Measurements from ENCODE around the gene CD58. TPM values are rescaled to one million over a fixed set of nuclear protein-coding genes. Genes with fewer than 3 reads are reported as not detected.

CD58 gene
- total and polyA plus RNA-seq, 9 of the 15 experiments (the other 6 are each of a cell fraction or from before 2014, with no cell fraction given), result 18.1 to 113 (median 37.4) TPM

- TF ChIP-seq THAP12 (CRISPR knock-in tag; IDR thresholded peaks at IDR 0.05) (peak; percentile 71), BRD4 (IDR thresholded peaks at IDR 0.05) (no peak), PTBP1 (IDR thresholded peaks at IDR 0.05; ENCODE audit: low read depth, low read length) (no peak), GTF2E2 (tag; IDR thresholded peaks at IDR 0.05) (0 out of 2 replicates have a peak, but pooled peaks have one; percentile 25), ZNF165 (CRISPR knock-in tag; IDR thresholded peaks at IDR 0.05; ENCODE audit: borderline replicate concordance) (no peak), CREM (IDR thresholded peaks at IDR 0.05; ENCODE audit: low read depth) (peak; percentile 51), ZNF263 (CRISPR knock-in tag; IDR thresholded peaks at IDR 0.05; ENCODE audit: borderline replicate concordance) (0 out of 2 replicates have a peak, but pooled peaks have one; percentile 66), ZBTB17 (CRISPR knock-in tag; IDR thresholded peaks at IDR 0.05) (no peak), ZFPM2 (CRISPR knock-in tag; IDR thresholded peaks at IDR 0.05) (no peak), EHMT2 (IDR thresholded peaks at IDR 0.05) (no peak), CREB1 (IDR thresholded peaks at IDR 0.05) (peak; percentile 24; the same call in 1 of the 2 replicates), CREB1 (CRISPR knock-in tag; IDR thresholded peaks at IDR 0.05) (no peak), STAT6 (CRISPR knock-in tag; IDR thresholded peaks at IDR 0.05) (no peak), SMARCA5 (IDR thresholded peaks at IDR 0.05) (no peak), NBN (IDR thresholded peaks at IDR 0.05; ENCODE audit: low read depth) (no peak; the same call in 1 of the 2 replicates), ZNF584 (CRISPR knock-in tag; IDR thresholded peaks at IDR 0.05; ENCODE audit: low read depth) (no peak; the same call in 1 of the 2 replicates), ZNF395 (CRISPR knock-in tag; IDR thresholded peaks at IDR 0.05) (no peak), GABPB1 (CRISPR knock-in tag; IDR thresholded peaks at IDR 0.05) (no peak), ARNT (IDR thresholded peaks at IDR 0.05) (peak in 1 of 2 experiments; percentile 75; a peak in 1 of 4 replicates)
Observed at GRCh38 chr1:116503546-116504307, 67.1 kb downstream of the CD58 start (continued).
